Nephron progenitor cell (in vitro differentiated cells): Measurements from ENCODE around the gene OR11A1.

Experiments
- DNase-seq: peaks from one replicate; pipeline ENCODE4 v3.0.0; 2021
- H3K27ac Mint-ChIP-seq: 2 replicates; pipeline ENCODE4 v1.8.0; 2021; ENCODE audit warnings: mild to moderate bottlenecking, moderate library complexity, mixed read lengths
- H3K27me3 Mint-ChIP-seq: 2 replicates; pipeline ENCODE4 v1.8.0; 2021; ENCODE audit warnings: mild to moderate bottlenecking, low read depth, mixed read lengths; ENCODE audit not compliant: poor library complexity
- H3K36me3 Mint-ChIP-seq: 2 replicates; pipeline ENCODE4 v1.8.0; 2021; ENCODE audit warnings: low read depth, mixed read lengths
- H3K4me1 Mint-ChIP-seq: 2 replicates; pipeline ENCODE4 v1.8.0; 2021; ENCODE audit warnings: mixed read lengths
- H3K4me3 Mint-ChIP-seq: 2 replicates; pipeline ENCODE4 v1.8.0; 2021; ENCODE audit warnings: mild to moderate bottlenecking, moderate library complexity, mixed read lengths
- H3K9me3 Mint-ChIP-seq: 2 replicates; pipeline ENCODE4 v1.8.0; 2021; ENCODE audit warnings: mild to moderate bottlenecking, moderate library complexity, mixed read lengths
- CTCF ChIP-seq: fragments of 200-600 bp; sonication (generic); IDR thresholded peaks from 2 replicates; pipeline ENCODE4 v1.5.0; 2021; ENCODE audit warnings: antibody characterized with exemption

OR11A1 gene, protein sequence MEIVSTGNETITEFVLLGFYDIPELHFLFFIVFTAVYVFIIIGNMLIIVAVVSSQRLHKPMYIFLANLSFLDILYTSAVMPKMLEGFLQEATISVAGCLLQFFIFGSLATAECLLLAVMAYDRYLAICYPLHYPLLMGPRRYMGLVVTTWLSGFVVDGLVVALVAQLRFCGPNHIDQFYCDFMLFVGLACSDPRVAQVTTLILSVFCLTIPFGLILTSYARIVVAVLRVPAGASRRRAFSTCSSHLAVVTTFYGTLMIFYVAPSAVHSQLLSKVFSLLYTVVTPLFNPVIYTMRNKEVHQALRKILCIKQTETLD

DNA sequence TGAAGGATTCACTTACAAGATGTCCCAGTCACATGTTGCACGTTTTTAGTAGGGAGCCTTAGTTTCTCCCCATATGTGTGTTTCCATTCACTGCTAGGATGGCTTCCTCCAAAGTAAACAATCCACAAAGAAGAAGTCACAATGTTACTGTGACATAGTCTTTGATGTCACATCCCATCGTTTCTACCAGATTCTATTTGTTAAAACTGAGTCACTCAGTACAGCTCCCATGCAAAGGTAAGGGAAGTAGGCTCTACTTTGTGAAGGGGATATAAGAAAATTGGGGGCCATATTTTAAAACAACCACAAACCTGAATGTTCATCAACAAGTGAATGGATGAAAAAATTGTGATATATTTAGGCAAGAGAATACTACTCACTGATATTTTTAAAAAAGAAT is at the start of gene OR11A1, which contains the start of gene OR2H1:
Gene OR11A1, minus strand, starts transcription at position 101 of the 400 bp plus-strand sequence. CDS start 29,430 bp downstream, outside the sequence.
Gene OR2H1, plus strand, starts transcription at position 185 of the 400 bp plus-strand sequence. CDS start 4,615 bp downstream, outside the sequence.
- H3K27ac Mint-ChIP-seq = no peak within 1 kb of the TSS
- no peak within 1 kb of the TSS for H3K4me3 Mint-ChIP-seq
- DNase-seq = no peak
- H3K36me3 Mint-ChIP-seq = no peaks in the 10 kb centered on the region
- peaks cover 7% of the 10 kb centered on the region for H3K27me3 Mint-ChIP-seq
- TF ChIP-seq CTCF = no peak
- no peaks in the 10 kb centered on the region for H3K9me3 Mint-ChIP-seq
- H3K4me1 Mint-ChIP-seq = no peaks in the 10 kb centered on the region

DNA sequence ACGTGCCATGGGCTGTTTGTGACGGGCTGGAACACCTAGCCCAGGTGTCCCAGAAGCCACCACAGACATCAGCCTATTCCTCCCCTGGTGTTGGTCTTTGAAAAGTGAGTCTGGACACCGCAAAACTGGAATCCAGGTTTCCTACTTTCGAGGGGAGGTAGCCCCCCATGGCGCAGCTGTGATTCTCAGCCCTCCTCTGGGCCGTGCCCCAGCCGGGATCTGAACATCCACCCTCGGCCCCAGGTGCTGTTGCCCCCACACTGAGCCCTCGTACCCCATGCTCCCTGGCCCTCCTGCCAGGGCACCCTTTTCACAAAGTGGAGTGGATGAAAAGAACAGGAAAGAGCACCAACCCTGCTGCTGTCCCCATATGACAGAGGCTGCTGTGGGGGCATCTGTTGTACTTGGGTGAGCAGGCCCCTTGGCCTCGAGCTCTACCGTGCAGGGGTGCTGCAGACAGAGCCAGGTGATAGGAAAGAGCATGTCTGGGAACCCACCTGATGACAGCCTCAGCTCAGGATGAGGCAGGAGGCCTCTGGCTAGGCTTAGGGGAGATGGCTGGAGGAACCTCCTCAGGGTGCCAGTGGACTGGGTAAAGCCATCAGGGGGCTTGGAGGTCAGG is 49.7 kb upstream of the OR11A1 start:
- no peaks in the 10 kb centered on the region for H3K36me3 Mint-ChIP-seq
- H3K27me3 Mint-ChIP-seq = peaks cover 28% of the 10 kb centered on the region
- no peak overlapping the region for H3K4me3 Mint-ChIP-seq
- no peaks in the 10 kb centered on the region for H3K9me3 Mint-ChIP-seq
- no peak for DNase-seq
- TF ChIP-seq CTCF = no peak
- no peak overlapping the region for H3K27ac Mint-ChIP-seq
- peaks cover 5% of the 10 kb centered on the region for H3K4me1 Mint-ChIP-seq

- no peaks in the 10 kb centered on the region for H3K9me3 Mint-ChIP-seq
- TF ChIP-seq CTCF = no peak
- peaks cover 5% of the 10 kb centered on the region for H3K4me1 Mint-ChIP-seq
- H3K36me3 Mint-ChIP-seq = no peaks in the 10 kb centered on the region
- H3K27me3 Mint-ChIP-seq = peaks cover 26% of the 10 kb centered on the region
- no peak overlapping the region for H3K27ac Mint-ChIP-seq
- no peak for DNase-seq
- no peak overlapping the region for H3K4me3 Mint-ChIP-seq
These were observed 48.9 kb upstream of the OR11A1 start for GRCh38 chr6:29505808-29506207.

DNA sequence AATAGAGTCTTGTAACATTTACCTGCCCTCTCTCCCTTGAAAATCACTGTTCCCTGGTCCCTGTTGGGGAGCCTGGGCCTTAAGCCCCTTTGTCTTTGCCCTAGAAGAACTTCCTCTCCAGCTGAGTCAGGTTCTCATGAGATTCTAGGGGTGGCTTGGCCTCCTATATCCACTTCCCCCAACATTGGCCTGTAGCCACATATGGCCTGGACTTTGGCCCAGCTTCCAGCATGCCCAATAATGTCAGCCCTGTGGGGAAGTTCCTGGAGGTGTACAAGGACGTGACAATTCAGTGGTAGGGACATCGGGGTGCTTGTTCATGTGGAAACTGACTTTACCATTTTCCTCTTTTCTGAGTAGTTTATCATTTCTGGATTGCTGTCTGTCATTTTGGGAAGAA is 48.1 kb upstream of the OR11A1 start:
- H3K27ac Mint-ChIP-seq = no peak overlapping the region
- TF ChIP-seq CTCF = no peak
- H3K36me3 Mint-ChIP-seq = no peaks in the 10 kb centered on the region
- no peak overlapping the region for H3K4me3 Mint-ChIP-seq
- no peaks in the 10 kb centered on the region for H3K9me3 Mint-ChIP-seq
- H3K4me1 Mint-ChIP-seq = peaks cover 5% of the 10 kb centered on the region
- no peak for DNase-seq
- peaks cover 22% of the 10 kb centered on the region for H3K27me3 Mint-ChIP-seq

GRCh38 chr6:29502597-29502996 is 45.7 kb upstream of the OR11A1 start:
- no peak for DNase-seq
- Mint-ChIP-seq H3K9me3 (no peaks in the 10 kb centered on the region), H3K27me3 (peaks cover 17% of the 10 kb centered on the region), H3K4me3 (no peak overlapping the region), H3K27ac (no peak overlapping the region), H3K4me1 (peaks cover 5% of the 10 kb centered on the region), H3K36me3 (no peaks in the 10 kb centered on the region)
- no peak for TF ChIP-seq CTCF
